HUDEP-2 (cell line): ENCODE measurements around the gene TNK2.

Experiments used
- DNase-seq, 76 experiments: peaks; one replicate each; lab custom pipeline; 2025; ENCODE audit not compliant: unreplicated experiment in 76 of 76; lab: John Stamatoyannopoulos, UW

The TNK2 gene

GRCh38 chr3:195886181-195887141 is 21.9 kb downstream of the TNK2 start:
- no peak for DNase-seq

GRCh38 chr3:195885036-195885891 is 23.1 kb downstream of the TNK2 start:
- DNase-seq: peak in 52 of 76 experiments; percentile 10 to 71 (median 47)

GRCh38 chr3:195884691-195885035 is 23.7 kb downstream of the TNK2 start:
- DNase-seq: no peak

DNA sequence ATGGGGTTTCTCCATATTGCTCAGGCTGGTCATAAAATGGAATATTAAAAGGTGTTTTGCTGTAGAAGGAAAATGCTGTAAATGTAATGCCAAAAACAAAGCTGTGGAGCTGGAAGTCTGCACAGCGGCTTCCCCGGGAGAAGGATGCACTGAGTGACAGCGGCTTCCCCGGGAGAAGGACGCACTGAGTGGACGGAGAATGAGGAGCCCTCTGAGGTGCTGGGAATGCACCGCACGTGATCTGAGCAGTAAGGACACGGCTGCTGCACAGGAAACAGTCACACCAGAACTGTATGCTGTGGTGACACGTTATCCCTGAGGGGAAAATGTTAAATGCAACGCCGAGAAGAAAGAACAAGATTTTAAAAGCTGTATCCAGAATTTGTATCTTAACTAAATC is 24.6 kb downstream of the TNK2 start:
- DNase-seq: no peak

DNA sequence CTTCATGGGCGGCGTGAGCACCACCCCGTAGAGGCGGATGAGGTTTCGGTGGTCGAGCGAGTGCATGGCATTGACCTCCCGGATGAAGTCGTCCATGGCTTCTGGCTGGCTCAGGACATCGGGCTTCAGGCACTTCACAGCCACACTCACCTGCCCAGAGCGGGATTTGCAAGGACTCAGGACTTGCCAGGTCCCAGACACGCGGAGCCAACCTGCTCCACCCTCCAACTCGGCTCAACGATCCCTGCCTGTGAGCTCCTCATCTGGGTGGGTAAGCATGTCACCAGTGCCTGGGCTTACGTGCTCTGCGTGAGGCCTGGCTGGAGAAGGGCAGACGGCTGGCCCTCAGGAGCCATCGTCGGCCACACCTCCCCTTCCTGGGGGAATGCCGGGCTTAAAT is 25.2 kb downstream of the TNK2 start:
- DNase-seq: no peak

DNA sequence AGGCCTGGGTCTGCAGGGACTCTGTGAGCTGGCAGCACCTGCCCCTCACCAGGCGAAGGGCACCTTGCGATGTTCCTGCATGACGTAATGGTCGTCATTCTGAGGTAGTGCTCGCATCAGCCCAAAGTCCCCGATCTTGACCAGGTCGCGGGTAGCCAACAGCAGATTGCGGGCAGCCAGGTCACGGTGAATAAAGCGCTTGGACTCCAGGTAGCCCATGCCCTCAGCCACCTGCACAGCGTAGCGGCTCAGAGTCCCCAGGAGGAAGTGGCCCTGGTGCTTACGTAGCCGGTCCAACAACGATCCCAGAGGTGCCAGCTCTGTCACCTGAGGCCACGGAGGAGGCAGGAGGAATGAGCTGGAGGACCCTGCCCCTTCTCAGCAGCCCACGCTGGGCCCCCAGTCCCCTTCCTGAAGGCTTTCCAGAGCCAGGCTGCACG is 26.3 kb downstream of the TNK2 start:
- no peak for DNase-seq

DNA sequence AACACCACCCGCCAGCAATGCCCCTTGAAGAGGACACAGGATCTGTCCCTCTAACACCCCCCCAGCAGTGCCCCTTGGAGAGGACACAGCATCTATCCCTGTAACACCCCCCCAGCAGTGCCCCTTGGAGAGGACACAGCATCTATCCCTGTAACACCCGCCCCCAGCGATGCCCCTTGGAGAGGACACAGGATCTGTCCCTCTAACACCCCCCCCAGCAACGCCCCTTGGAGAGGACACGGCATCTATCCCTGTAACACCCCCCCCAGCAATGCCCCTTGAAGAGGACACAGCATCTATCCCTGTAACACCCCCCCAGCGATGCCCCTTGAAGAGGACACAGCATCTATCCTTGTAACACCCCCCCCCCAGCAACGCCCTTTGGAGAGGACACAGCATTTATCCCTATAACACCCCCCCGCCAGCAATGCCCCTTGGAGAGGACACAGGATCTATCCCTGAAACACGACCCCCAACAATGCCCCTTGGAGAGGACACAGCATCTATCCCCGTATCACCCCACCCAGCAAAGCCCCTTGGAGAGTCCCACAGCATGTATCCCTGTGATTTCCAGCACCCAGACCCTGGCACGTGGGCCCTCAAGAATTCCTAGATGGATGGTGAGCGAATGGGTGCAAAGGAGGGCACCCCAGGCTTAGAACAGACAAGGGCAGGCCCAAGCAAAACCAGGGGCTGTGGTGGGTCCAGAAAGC is 26.9 kb downstream of the TNK2 start:
- DNase-seq: no peak

- no peak for DNase-seq
Measured at GRCh38 chr3:195880037-195880431, 28.3 kb downstream of the TNK2 start.

GRCh38 chr3:195879416-195880036 is 28.8 kb downstream of the TNK2 start:
- no peak for DNase-seq

DNA sequence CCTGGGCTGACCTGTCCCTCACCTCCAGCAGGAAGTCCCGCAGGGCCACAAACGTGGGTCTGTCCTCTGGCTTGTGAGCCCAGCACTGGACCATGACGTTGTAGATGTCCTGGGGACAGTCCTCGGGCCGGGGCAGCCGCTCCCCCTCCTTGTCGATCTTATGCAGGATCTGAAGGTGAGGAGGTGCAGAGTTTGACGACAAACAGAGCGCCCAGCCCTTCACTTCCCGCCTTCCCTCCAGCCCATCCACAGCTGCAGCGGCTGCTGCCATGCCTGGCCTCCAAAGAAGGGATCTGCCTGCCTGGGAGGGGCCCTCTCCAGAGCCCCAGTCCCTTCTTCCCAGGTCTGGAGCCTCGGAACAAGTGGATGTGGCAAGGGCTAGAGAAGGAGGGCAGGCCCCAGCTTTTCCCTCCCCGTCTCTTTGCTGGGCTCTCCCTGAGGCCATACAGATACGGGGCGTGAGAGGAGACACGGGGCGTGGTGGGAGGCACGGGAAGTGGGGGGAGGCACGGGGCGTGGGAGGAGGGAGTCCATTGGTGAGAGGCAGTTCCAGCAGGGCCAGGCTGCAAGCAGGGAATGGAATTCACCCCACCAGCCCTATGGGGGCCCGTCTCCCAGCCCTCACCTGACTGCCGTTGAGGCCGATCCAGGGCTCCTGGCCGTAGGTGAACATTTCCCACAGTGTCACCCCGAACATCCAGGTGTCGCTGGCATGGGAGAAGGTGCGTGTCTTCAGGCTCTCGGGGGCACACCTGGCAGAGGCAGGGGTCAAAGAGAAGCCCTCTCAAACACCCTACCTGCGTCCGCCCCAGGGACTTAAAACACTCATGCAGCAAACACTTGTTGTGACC is 29.7 kb downstream of the TNK2 start:
- DNase-seq: peak in 3 of 76 experiments; percentile 10 to 14 (median 12)

- DNase-seq: no peak
Measured at GRCh38 chr3:195877767-195878423, 30.5 kb downstream of the TNK2 start.

- no peak for DNase-seq
Measured at GRCh38 chr3:195877136-195877715, 31.1 kb downstream of the TNK2 start.

- DNase-seq: peak in 73 of 76 experiments; percentile 36 to 93 (median 87)
Measured at GRCh38 chr3:195876297-195877064, 31.9 kb downstream of the TNK2 start.

- no peak for DNase-seq
Measured at GRCh38 chr3:195875482-195876236, 32.7 kb downstream of the TNK2 start.

DNA sequence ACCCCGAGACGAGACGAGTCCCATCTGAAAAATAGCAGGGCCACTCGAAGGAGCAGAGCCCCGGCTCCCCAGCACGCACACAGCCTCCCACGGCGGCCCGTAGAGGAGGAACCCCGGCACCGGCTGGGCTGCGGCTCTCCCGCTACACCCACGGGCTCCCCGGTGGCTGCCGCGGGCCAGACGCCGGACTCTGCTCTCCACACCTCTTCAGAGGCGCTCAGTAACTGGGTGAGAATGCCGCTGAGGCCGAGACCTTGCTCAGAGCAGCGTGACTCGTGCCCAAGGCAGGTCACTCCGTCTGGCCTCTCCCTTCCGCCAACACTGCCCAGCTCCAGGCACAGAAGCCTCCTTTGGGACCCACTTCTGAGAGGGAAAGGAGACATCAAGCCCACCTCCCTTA is 34.4 kb downstream of the TNK2 start:
- no peak for DNase-seq

GRCh38 chr3:195873281-195873887 is 35.0 kb downstream of the TNK2 start:
- peak in 17 of 76 experiments; percentile 9 to 38 (median 24) for DNase-seq

DNA sequence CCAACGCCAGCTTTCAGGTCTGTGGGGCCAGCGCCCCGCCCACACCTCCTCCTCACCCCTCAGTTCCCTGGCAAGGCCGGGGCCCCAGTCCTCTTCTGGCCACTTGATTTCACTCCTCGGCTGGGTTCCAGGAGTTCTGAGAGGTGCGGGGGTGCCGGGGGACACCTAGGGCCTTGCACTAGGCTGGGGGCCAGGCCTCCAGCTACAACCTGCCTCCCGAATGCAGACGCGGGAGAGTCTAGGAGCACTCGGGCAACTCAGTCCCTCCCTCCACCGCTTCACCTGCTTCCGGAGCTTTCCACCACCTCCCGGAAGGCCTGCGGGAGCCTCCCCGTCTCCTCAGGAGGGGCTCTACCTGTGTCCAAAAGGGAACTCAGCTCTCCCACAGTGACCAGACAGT is 35.6 kb downstream of the TNK2 start:
- DNase-seq: no peak
